GM19351 (cell line): ENCODE measurements around the gene ACTR6.
"Not testable (repeated sequence)": the region's sequence is repeated elsewhere in the genome, so short reads cannot be mapped to it uniquely, and the experiment has no call there.

ENCODE experiments used
- ATAC-seq: cut with Tn5 transposase; IDR thresholded peaks from one replicate; pipeline ENCODE4 v1.9.1; 2021; ENCODE audit warnings: mild to moderate bottlenecking, moderate library complexity; ENCODE audit not compliant: unreplicated experiment

ACTR6 gene

DNA sequence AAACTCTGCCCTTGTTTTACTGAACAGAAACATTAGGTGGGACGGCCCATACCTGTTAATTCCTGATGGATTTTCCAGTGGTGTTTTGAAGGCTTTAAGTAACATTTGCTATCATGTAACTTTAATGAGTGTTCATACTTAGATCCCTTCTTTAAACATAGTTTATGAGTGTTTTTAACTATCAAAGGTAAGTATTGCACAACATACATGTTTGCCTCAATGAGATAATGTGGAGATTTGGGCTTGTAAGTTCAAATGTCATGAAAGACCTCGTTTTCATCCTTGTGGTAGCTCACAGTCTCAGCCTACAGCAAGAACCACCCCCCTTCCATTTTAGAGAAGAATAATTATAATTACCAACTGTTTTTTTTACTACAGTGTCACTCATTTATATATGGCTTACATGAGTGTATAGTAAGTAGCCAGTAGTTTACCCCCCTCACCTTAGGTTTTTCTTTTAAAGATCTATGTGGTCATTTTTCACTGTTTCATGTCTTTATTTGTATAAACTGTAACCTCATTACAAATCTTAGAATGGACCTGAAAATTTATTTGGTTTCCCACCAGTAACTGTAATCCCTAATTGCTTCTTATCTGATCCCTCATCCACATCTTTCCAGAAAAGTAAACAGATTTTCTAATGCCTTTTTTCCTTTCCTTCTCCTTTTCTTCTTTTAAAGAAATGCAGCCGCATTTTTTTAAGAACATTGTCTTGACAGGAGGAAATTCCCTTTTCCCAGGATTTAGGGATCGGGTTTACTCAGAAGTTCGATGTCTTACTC is 18.9 kb downstream of the ACTR6 start:
- no peak for ATAC-seq

DNA sequence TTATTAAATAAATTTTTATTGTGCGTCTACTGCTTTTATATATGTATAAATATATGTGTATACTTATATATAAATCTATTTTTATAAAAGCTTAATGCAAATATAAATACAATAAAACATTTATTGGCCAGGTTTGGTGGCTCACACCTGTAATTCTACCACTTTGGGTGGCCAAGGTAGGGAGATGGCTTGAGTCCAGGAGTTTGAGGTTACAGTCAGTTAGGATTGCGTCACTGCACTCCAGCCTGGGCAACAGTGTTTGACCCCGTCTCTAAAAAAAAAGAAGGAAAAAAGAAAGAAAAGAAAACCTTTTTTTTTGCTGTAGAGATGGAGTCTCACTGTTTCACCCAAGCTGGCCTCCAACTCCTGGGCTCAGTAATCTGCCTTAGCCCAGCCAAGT is 20.9 kb downstream of the ACTR6 start:
- ATAC-seq = no peak

DNA sequence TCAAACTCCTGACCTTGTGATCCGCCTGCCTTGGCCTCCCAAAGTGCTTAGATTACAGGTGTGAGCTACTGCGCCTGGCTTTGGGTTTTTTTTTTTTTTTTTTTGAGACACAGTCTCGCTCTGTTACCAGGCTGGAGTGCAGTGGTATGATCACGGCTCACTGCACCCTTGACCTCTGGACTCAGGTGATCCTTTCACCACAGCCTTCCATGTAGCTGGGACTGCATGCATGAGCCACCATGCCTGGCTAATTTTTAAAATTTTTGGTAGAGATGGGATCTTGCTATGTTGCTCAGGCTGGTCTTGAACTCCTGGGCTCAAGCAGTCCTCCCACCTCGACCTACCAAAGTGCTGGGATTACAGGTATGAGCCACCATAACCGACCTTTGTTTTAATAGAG is 21.6 kb downstream of the ACTR6 start:
- ATAC-seq = not testable (repeated sequence)

DNA sequence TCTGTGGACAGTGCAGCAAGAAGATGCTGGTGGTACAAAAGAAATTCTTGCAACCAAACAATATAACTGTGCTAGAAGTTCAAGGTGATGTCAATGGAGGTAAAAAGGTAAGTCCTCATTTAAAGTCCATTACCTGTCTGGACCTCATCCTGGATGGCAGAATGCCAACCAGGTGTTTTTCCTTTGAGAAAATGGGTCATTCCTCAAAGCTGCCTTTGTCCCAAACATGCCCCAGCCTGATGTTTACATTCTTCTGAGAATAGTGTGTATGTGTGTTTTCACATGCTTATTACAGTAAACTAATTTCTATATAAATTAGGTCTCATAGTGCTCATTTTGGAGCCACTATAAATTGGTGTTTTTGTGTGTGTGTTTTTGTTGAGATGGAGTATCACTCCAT is 24.9 kb downstream of the ACTR6 start:
- no peak for ATAC-seq

DNA sequence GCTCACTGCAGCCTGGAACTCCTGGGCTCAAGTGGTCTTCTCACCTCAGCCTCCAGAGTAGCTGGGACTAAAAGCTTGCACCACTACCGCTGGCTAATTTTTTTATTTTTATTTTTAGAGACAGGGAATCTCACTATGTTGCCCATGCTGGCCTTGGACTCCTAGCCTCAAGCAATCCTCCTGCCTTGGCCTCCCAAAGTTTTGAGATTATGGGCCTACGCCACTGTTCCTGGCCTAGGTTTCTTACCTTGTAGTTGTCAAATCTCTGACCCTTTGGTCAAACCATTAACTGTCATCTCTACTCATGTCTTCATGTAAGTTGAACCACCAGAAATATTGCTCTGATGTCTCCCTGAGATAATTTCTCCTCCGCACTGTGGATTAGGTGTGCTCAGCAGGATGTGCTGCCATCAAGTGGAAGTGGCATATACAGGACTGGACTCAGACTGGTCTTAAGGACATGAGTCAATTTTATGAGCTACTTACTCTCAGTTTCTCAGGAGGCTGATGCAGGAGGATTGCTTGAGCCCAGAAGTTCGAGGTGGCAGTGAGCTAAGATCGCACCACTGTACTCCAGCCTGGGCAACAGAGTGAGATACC is 28.5 kb downstream of the ACTR6 start:
- no peak for ATAC-seq

DNA sequence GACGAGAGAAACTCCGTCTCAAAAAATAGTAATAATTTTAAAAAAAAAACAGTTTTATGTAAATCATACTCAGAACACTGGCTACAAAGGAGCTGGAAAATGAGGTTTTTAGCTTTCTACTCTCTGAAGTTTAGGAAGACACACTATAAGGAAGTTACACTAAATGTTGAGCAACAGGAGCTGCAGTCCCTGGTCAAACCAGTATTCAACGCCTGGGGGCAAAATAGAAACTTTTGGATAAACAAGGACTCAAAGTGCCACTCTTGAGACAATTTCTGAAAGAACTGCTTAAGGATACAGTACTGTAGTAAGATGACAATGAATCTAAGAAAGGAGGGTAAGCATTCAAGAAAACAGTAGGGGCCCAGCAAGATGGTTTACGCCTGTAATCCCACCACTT is 29.3 kb downstream of the ACTR6 start:
- ATAC-seq = no peak

DNA sequence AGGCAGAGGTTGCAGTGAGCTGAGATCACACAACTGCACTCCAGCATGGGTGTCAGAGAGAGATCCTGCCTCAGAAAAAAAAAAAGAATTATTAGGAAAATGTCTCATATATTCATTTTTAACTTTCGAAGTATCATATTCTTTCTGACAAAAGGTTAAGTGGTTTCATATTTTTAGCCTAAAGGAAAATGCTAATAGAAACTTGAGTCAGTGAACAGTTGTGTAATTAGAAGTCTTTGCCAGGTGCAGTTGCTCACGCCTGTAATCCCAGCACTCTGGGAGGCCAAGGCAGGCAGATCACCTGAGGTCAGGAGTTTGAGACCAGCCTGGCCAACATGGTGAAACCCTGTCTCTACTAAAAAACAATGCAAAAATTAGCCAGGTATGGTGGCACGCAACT is 31.3 kb downstream of the ACTR6 start:
- not testable (repeated sequence) for ATAC-seq

DNA sequence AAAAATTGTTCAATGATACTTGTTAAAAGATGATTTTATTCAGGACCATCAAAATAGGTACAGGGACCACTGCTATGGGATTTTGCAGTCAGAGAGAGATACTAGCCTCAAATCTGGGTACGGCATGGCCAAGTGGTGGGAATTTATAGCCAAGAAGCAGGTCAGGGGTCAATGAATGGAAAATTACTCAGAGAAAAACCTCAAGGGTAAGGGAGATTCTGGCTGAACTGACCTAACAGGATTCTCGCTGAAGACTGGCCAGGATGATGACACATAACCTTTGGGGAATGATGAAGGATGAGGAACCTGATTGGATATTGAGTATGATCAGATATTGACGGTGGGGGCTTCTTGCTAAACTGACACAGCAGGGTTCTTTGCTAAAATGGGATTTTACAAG is 33.6 kb downstream of the ACTR6 start:
- ATAC-seq = no peak

DNA sequence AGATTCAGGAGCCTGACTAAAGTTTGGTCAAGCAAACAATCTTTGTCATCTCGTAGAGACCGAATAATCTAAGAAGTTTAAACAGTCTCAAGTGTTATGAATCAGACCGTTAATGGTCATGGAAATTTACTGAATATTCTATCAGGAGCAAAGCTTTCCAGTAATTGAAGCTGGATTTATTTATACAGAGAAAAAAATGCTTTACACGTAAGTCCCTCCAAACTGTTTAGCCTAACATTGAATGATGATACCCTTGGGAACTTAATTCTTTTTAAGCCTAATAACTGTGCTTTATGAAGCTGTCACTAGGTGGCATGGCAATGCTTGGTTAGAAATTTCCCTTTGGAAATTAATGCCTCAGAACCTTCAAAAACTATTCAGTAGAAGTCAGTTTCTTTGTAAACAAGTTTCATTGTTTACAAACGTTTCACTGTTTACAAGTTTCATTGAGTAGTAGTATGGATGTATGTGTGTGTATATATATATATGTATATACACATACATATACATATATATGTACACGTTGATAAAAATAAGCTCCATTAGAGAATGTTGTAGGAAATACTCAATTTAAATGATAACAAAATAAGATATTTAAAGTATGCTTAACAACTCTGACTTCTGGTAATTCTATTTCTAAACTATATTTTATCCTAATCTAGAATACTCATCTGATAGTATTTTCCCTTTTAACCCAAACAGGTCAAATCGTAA is 34.1 kb downstream of the ACTR6 start:
- peak; percentile 81 for ATAC-seq

DNA sequence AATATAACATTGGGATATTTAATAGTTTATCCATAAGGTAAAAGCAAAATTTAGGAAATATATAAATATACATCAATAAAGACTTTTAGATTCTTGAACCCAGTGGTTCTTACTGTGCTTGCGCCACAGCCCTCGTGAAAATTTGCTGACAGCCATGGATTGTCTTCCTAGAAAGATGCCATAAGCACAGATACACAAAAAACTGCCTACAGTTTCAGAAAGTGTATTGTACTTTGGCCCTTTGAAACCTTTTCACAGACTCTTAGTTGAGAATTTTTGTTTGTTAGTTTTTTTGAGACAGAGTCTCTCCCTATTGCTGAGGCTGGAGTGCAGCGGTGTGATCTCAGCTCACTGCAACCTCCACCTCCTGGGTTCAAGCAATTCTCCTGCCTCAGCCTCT is 38.2 kb downstream of the ACTR6 start:
- ATAC-seq = no peak

DNA sequence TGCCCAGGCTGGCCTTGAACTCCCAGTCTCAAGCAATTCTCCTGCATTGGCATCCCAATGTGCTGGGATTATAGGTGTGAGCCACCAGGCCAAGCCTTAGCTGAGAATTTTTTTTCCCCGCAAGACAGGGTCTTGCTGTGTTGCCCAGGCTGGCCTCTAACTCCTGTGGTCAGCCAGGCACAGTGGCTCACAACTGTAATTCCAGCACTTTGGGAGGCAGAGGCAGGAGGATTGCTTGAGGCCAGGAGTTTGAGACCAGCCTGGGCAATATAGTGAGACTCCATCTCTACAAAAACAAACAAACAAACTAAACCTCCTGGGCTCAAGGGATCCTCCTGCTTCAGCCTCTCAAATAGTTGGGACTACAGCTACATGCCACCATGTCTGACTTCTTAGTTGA is 39.0 kb downstream of the ACTR6 start:
- ATAC-seq = no peak

DNA sequence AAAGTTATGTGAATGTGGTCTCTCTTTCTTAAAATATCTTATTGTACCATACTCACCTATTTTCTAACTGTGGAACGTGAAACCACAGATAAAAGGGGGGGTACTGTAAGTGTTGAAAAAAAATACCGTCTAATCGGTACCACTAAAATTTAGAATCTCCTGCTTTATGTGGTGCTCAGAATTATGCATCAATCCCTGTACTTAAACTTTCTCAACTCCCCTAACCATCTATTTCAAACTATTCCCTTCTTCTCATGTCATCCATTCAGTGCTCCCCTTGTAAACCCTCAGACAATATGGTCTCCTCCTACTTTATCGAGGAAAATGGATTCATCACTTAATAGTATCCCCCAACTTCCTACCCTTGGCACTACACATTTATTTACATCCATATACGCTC is 42.5 kb downstream of the ACTR6 start:
- ATAC-seq = no peak

DNA sequence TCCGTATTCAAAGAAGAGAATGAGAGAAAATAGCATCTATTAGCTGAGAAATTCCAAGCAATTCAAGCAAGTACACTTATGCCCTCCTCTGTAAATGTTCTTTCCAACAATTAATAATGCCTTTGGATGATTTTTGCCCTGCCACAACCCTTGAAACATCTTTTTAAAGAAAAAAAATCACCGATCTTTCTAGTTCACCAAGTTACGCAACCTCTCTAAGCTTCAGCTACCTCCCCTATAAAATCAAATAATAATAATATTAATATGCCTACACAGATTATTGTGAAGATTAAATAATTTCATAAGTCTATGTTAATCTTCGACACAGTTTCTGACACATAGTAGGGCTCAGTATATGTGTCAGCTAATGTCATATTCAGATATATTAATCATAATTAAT is 47.1 kb downstream of the ACTR6 start:
- no peak for ATAC-seq

DNA sequence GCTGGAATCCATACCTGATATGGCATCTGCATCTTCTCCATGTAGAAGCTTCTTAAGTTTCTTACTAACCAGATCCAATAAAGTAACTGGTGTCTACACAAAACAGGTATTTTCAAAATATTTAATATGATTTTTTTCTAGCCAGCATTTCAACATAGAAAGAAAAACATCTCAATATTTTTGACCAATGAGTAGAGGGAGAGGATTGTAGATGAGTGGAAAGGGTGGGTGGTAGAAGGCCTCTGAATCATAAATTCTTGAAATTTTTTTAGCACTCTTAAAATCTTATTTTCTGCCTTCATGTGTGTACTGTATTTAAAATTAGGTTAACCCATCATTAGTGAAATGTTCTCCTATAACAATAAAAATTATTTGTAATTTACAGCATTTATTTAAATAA is 48.3 kb downstream of the ACTR6 start:
- no peak for ATAC-seq

DNA sequence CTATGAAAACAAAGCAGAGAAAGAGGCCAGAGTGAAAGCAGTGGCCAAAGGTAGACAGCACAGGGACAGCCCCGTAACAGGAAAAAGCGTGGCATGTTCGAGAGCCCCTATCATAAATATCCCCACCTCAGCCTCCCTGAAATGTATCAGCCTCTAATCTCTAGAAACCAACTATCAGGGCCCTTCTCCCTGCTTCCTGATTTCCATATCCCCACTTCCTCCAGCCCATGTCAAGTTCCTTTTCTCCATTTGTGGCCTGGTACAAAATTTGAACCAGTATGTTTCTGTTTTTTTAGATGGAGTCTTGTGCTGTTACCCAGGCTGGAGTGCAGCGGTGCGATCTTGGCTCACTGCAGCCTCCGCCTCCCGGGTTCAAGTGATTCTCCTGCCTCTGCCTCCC is 49.3 kb downstream of the ACTR6 start:
- no peak for ATAC-seq

DNA sequence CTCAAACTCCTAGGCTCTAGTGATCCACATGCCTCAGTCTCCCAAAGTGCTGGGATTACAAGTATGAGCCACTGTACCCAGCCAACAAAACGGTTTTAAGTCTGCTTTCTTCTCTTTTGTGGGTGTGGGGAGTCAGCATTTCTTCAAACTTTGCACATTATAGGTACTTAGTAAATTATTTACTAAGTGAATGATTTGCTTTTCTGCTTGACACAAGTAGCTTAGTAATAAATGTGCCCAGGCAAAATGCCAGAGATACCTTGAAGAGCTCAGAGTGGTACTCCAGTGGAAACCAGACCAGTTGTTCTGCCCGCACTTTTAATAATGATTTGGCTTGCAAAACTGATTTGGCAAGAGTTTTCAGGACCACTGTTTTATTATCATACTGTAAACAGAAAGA is 51.3 kb downstream of the ACTR6 start:
- ATAC-seq = no peak

DNA sequence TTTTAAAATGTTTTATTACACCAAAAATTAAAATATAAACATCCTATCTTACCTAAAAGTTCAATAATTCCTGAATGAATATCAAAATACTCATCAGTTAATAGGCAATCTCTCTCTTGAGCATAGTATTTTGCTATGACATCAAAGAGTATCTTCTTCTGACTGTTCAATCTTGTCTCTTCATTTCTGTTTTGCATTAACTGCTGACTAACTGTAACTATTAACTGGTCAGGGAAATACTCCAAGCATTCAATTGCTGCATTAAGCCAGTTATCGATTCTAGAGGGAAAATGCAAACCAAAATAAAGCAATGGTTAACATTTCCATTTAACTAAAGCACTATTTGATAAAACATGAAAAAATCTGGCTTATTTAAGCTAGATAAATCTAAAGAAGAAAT is 52.8 kb downstream of the ACTR6 start:
- ATAC-seq = no peak

DNA sequence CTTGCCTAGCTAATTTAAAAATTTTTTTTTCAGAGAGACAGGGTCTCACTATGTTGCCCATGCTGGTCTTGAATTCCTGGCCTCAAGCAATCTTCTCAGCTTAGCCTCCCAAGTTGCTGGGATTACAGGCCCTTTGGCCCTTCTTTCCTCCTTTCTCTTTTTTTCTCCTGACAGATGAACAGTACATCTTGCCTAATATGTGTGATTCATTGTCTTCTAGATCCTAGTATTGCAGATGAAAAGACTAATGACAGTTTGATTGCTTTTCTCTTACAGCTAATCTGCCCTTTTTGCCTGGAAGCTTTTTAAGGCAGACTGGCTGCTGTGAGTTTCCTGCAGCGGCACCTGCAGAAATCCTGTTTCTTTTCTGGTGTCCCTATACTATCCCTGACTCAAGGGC is 54.3 kb downstream of the ACTR6 start:
- no peak for ATAC-seq

DNA sequence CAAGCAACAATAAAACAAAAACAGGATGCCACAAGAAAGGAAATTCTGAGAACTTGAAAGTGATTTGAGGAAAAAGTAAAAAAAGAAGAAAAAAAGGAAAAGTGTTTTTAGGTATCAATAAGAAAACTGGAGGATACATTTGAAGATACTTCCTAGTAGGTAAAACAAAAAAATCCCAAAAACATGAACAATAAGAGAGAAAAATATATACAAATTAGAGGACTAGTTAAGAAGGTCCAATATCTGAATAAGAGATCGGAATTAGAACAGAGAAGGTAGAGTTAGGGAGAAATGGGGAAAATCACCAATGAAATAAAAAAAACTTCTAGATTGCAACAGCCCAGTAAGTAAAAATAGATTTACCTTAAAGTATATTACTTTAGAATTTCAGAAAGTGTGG is 57.5 kb downstream of the ACTR6 start:
- no peak for ATAC-seq

DNA sequence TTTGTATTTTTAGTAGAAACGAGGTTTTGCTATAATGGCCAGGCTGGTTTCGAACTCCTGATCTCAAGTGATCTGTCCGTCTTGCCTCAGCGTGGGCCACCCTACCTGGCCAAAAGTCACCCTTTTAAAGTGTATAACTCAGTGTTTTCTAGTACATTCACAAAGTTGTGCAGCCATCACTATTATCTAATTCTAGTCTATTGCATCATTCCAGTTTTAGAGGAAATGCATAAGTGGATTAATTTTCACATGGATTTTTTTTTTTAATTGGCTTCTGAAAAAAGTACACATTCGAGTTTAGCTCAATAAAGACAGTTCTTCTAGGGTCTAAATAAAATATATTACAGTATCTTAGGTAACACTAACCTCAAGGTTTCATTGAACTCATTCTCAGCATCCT is 62.5 kb downstream of the ACTR6 start:
- no peak for ATAC-seq

DNA sequence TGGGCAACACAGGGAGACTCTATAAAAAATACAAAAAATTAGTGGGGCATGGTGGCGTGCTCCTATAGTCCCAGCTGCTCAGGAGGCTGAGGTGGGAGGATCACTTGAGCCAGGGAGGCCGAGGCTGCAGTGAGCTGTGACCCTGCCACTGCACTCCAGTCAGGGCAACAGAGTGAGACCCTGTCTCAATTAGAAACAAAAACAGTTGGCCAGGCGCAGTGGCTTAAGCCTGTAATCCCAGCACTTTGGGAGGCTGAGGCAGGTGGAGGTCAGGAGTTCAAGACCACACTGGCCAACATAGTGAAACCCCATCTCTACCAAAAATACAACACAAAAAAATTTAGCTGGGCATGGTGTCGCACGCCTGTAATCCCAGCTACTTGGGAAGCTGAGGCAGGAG is 64.5 kb downstream of the ACTR6 start:
- not testable (repeated sequence) for ATAC-seq
